Adrenal gland (tissue), 5 donors: ENCODE data around the gene IGFBP4.

Experiments used
- CTCF ChIP-seq, 6 experiments: fragments of 450-650 bp in 4 of 6; fragments of 200-600 bp in 2 of 6; sonication (generic) in 1 of 6; IDR thresholded peaks; 1 replicate in 5 of 6; 2 replicates in 1 of 6; pipeline versions ENCODE4 v1.5.1 to v1.8.0; 2016 to 2021; ENCODE audit warnings: antibody characterized with exemption in 6 of 6, mild to moderate bottlenecking in 2 of 6, moderate library complexity in 1 of 6
- POLR2A ChIP-seq, 2 donors: fragments of 450-650 bp; IDR thresholded peaks; one replicate each; pipeline ENCODE4 v1.6.1; 2017; ENCODE audit warnings: antibody characterized with exemption in 2 of 2, mild to moderate bottlenecking in 2 of 2, moderate library complexity in 1 of 2
- donor health status: DM: no; HTN: no; CAD: no.

DNA sequence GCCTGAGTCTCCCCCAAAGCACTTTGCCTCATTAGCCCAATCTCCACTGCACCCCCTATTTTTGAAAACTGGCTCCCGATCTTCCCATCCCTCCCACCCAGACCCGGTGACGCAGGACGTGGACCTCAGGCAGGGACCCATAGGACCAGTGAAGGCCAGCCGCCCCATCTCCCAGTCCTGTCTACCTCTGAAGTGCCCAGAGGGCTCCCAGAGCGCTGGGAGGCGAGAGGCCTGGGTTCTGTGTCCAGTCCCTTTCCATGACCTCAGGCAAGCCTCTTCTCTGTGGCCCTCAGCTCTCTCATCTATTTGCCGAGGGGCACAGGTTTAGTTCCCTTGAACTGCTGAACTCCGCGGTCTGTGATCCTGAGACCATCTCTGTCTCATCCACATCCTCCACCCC, 57.5 kb downstream of the IGFBP4 start:
- no peak for TF ChIP-seq CTCF (IDR thresholded peaks at IDR 0.05)
- no peak for TF ChIP-seq POLR2A (IDR thresholded peaks at IDR 0.05)
